WERI-Rb-1 (cell line): ENCODE data around the gene CHST13.

ENCODE experiments used
- DNase-seq: peaks from one replicate; pipeline ENCODE4 v3.0.0-alpha.2; 2020
- H3K27ac ChIP-seq: fragments of 250-450 bp; sonication (Bioruptor Pico); 2 replicates; pipeline ENCODE4 v1.5.1; 2020; ENCODE audit warnings: mild to moderate bottlenecking, moderate library complexity
- H3K27me3 ChIP-seq: fragments of 250-450 bp; sonication (Bioruptor Pico); 2 replicates; pipeline ENCODE4 v1.5.1; 2021; ENCODE audit warnings: mild to moderate bottlenecking, low read depth, moderate library complexity; ENCODE audit not compliant: insufficient read depth, severe bottlenecking
- H3K36me3 ChIP-seq: fragments of 250-450 bp; sonication (Bioruptor Pico); 2 replicates; pipeline ENCODE4 v1.5.1; 2020; ENCODE audit warnings: mild to moderate bottlenecking, moderate library complexity
- H3K4me3 ChIP-seq: 2 replicates; pipeline ENCODE4 v1.5.1; 2011; ENCODE audit warnings: low read depth, mild to moderate bottlenecking, control low read depth, low read length
- H3K9me3 ChIP-seq: fragments of 250-450 bp; sonication (Bioruptor Pico); 2 replicates; pipeline ENCODE4 v1.5.1; 2021; ENCODE audit warnings: mild to moderate bottlenecking, moderate library complexity; ENCODE audit not compliant: severe bottlenecking
- TF ChIP-seq, protein P1 (sequence below): IDR thresholded peaks from 2 replicates; pipeline ENCODE4 v1.5.1; 2011; ENCODE audit warnings: low read depth, mild to moderate bottlenecking, control low read depth, inconsistent platforms, low read length

The CHST13 gene

DNA sequence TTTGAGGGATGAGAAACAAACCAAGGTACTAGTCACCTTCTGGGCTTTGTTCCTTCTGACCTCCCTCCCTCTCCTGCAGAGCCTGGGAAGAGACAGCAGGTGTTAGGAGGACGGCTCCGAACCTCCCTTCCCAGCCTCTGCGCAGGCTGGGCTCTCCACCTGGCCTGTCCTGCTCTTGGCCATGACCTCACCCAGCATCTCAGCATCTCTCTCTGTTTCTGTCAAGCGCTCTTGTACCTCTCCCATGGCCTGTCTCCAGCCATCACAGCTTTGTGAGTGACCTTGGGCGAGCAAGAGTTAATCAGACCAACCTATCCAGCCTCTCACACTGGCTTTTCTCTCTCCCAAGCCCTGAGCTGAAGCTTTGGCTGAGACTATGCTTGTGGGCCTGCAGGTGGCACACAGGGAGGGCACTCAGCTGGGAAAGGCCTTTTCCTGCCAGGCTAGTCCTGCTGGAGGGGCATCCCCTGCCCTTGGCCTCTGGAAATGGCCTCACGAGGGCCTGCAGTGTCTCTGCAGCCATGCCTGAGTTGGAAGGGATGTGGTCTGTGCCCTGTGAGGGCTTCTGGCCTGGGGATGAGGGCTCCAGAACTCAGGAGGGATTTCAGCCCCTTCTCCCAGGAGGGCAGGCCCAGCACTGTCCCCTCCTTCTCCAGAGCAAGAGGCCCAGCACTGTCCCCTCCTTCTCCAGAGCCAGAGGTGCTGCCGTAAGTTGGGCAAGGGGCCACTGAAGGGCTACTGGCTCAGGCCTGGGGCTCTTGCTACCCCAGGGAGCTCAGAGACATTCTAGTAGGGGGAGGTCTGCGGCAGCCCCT lies 2.1 kb downstream of the CHST13 start:
- Histone ChIP-seq H3K27ac (no peak overlapping the region), H3K9me3 (no peaks in the 10 kb centered on the region), H3K27me3 (peaks cover 4% of the 10 kb centered on the region), H3K36me3 (no peaks in the 10 kb centered on the region), H3K4me3 (no peak overlapping the region)
- no peak for DNase-seq
- TF ChIP-seq, protein P1, sequence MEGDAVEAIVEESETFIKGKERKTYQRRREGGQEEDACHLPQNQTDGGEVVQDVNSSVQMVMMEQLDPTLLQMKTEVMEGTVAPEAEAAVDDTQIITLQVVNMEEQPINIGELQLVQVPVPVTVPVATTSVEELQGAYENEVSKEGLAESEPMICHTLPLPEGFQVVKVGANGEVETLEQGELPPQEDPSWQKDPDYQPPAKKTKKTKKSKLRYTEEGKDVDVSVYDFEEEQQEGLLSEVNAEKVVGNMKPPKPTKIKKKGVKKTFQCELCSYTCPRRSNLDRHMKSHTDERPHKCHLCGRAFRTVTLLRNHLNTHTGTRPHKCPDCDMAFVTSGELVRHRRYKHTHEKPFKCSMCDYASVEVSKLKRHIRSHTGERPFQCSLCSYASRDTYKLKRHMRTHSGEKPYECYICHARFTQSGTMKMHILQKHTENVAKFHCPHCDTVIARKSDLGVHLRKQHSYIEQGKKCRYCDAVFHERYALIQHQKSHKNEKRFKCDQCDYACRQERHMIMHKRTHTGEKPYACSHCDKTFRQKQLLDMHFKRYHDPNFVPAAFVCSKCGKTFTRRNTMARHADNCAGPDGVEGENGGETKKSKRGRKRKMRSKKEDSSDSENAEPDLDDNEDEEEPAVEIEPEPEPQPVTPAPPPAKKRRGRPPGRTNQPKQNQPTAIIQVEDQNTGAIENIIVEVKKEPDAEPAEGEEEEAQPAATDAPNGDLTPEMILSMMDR, result no peak

DNA sequence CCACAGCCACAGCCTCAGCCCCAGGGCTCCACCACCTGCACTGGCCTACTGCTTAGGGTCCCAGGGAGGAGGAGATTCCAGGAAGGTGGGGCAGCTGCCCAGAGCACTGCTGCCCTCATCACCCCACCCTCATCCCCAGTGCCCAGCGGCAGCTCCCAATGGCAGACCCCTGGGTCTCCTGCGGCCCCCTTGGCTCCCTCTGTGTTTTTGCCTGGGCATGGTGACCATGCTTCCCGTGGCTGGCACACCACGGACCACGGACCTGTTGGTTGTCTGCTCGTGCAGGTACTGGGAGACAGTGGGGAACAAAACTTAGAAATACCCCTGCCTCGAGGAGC lies 2.7 kb downstream of the CHST13 start:
- no peak for DNase-seq
- H3K27ac ChIP-seq, result no peak overlapping the region
- H3K36me3 ChIP-seq, result no peaks in the 10 kb centered on the region
- peaks cover 4% of the 10 kb centered on the region for H3K27me3 ChIP-seq
- no peak overlapping the region for H3K4me3 ChIP-seq
- no peaks in the 10 kb centered on the region for H3K9me3 ChIP-seq
- TF ChIP-seq, protein P1, result no peak

DNA sequence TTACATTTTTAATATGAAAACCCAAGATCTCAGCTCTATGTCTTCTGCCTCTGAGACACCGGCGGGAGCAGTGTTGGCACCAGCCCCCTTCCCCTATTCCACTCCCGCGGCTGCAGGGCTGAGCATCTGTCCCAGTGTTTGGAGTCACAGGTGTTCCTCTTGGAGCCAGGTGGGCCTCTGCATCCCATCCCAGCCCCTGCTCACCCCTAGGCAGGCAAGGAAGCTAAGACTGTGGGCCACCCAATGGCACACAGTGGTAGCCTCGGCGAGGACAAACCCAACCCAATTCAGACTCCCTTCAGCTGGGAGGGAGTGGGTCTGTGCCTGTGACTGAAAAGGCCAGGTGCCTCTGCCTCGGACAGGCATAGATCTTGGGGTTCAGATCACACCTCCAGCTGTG lies 3.1 kb downstream of the CHST13 start:
- TF ChIP-seq, protein P1, result no peak

DNA sequence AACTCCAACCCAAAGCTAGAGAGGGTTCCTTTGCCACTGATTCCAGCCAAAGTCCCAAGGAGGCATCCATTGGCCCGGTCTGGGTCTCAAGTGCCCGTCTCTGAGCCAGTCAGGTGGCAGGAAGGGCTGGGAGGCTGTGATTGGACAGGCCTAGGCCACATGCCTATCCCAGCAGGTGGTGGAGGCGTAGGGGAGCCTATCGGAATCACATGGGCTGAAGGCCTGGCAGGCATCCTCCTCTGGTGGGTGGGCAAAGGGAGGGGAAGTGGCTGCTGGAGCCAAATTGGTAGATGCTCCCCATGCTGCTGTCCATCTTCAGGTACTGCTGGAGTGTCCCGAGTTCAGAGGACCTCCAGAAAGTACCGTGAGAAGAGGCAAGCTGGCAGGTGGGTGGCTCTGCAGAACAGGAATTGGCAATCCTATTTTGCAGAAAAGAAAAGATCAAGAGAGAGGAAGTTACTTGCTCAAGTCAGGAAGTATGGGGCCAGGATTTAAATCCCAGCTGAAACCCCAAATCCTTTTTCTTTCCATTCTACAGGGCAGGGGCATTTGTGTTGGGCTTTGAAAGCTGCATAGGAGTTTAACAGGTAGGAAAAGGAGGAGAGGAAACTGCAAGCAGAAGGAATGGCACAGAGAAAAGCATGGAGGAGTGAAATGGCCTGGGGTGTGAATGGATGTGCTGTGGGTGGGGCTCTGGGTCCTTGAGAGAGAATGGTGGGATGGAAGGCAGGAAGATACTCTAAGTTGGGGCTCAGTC lies 3.7 kb downstream of the CHST13 start:
- no peaks in the 10 kb centered on the region for H3K9me3 ChIP-seq
- H3K27ac ChIP-seq, result no peak overlapping the region
- H3K4me3 ChIP-seq, result no peak overlapping the region
- peaks cover 2% of the 10 kb centered on the region for H3K27me3 ChIP-seq
- TF ChIP-seq, protein P1, result no peak
- H3K36me3 ChIP-seq, result no peaks in the 10 kb centered on the region
- DNase-seq, result no peak

More for the DNA sequence above, 3.1 kb downstream of the CHST13 start:
- Histone ChIP-seq H3K27ac (no peak overlapping the region), H3K4me3 (no peak overlapping the region), H3K36me3 (no peaks in the 10 kb centered on the region), H3K27me3 (peaks cover 4% of the 10 kb centered on the region), H3K9me3 (no peaks in the 10 kb centered on the region)
- no peak for DNase-seq

DNA sequence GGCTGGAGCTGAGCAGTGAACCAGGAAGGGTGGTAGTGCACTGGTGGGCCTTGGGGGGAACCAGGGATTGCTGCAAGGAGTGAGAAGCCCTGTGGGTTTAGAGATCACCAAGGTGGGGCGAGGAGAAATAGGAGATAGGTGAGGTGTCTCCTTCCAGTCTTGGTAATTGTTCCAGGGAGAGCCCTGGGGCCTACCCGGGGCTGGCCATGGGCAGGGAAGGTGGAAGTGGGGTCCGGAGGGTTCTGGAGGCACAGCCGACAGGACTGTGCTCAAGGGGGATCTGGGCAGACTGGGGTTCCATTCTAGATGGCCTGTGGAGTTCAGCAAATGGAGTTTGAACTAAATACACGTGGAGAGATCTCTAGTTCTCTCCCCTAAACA lies 4.5 kb downstream of the CHST13 start:
- no peaks in the 10 kb centered on the region for H3K9me3 ChIP-seq
- no peak for DNase-seq
- H3K36me3 ChIP-seq, result no peaks in the 10 kb centered on the region
- H3K27ac ChIP-seq, result no peak overlapping the region
- H3K4me3 ChIP-seq, result no peak overlapping the region
- H3K27me3 ChIP-seq, result no peaks in the 10 kb centered on the region
- TF ChIP-seq, protein P1, result no peak
